Thoracic aorta (tissue), 2 donors: ENCODE results near the gene TMEM39A. TPM values are rescaled to one million over a fixed set of nuclear protein-coding genes. Genes with fewer than 3 reads are reported as not detected.

Experiments used
- ATAC-seq: fragments of 150-250 bp; one replicate; pipeline ENCODE4 v1.8.0; 2017; ENCODE audit warnings: low read depth; ENCODE audit not compliant: insufficient number of reproducible peaks, low FRiP score
- DNase-seq: peaks from one replicate; pipeline ENCODE4 v3.0.0-alpha.2; 2020; ENCODE audit warnings: low spot score
- H3K27ac ChIP-seq, 2 donors: fragments of 200-600 bp; sonication (generic); 1 replicate in 1 of 2; 2 replicates in 1 of 2; pipeline ENCODE4 v1.5.1; 2016; ENCODE audit warnings: mild to moderate bottlenecking in 2 of 2, moderate library complexity in 2 of 2
- H3K27me3 ChIP-seq: fragments of 200-600 bp; sonication (generic); replicated peaks from 2 replicates; pipeline ENCODE4 v1.6.0; 2016; ENCODE audit warnings: mild to moderate bottlenecking; ENCODE audit not compliant: insufficient read depth
- H3K36me3 ChIP-seq: fragments of 200-600 bp; sonication (generic); one replicate; pipeline ENCODE4 v1.5.1; 2016
- H3K4me1 ChIP-seq, 2 donors: fragments of 200-600 bp; sonication (generic); 1 replicate in 1 of 2; 2 replicates in 1 of 2; pipeline versions ENCODE4 v1.5.1 to v1.6.0; 2016; ENCODE audit warnings: low read depth in 2 of 2, mild to moderate bottlenecking in 1 of 2; ENCODE audit not compliant: control insufficient read depth in 1 of 2
- H3K4me3 ChIP-seq: fragments of 200-600 bp; sonication (generic); 2 replicates; pipeline ENCODE4 v1.5.1; 2016; ENCODE audit warnings: mild to moderate bottlenecking
- H3K9me3 ChIP-seq: fragments of 200-600 bp; sonication (generic); 2 replicates; pipeline ENCODE4 v1.5.1; 2016
- total RNA-seq, 2 donors: library from RNA; depleted of rRNA; stranded (reverse); fragments of >200 nt; gene quantifications; one replicate each; pipeline versions ENCODE4 v1.1.0 to v1.2.3, GENCODE V29; 2016
- TF ChIP-seq, protein P1 (sequence below): fragments of 200-600 bp; sonication (generic); IDR thresholded peaks from one replicate; pipeline ENCODE4 v1.5.1; 2019; ENCODE audit warnings: antibody characterized with exemption

Gene TMEM39A
- 10 to 100 TPM; 34.3 to 43.7 TPM for total RNA-seq

DNA sequence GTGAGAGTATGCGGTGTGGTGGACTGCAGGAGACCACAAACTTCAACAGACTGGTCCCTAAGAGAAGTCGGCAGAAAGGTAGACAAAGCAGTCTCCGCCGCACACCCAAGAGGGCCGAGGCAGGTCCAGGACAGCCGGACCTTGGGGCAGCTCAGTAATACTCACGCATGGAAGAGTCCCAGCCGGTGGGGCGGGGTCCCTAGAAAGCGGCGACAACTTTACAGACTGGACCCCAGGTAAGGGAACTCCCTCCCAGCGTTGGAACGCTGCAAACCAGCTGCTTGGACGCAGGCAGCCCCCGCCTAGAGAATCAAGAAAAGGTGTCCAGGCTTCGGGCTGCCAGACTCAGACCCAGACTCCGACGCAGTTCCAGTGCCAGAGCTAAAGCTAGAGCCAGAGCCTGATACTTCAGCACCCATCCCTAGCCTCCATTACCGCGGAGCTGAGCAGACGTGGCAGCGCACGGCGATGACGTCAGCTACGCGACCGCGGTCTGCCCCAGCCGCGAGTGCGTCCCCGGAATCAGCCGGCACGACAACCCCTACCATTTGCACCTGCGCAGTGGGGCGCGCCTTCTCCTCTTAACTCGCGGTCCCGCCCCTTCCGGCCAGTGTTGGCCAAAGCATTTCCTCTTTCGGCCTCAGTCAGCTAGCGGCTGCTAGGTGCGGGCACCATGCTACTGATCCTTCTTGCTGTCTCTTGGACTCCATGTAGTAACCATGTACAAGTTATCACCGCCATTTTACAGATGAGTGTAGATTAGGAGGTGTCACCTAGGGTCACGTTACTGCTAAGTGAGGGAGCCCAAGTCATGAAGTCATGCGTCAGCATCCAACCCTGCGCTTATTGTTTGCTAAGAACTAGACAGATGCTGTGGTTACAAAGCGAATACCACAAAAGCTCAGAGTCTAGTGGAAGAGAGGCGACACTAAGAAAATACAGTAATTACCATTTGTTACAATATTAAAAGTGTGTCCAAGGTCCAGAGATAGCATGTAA is at the start of gene TMEM39A:
TSS of gene TMEM39A (minus strand) at position 445 of the 999 bp plus-strand sequence. CDS start 1,541 bp downstream, outside the sequence.
- peaks cover 24 to 39% of the 10 kb centered on the region in 2 donors for H3K4me1 ChIP-seq
- H3K4me3 ChIP-seq: peak within 1 kb of the TSS; percentile 85
- DNase-seq (peak; percentile 99), ATAC-seq (peak; percentile 96)
- TF ChIP-seq, protein P1, sequence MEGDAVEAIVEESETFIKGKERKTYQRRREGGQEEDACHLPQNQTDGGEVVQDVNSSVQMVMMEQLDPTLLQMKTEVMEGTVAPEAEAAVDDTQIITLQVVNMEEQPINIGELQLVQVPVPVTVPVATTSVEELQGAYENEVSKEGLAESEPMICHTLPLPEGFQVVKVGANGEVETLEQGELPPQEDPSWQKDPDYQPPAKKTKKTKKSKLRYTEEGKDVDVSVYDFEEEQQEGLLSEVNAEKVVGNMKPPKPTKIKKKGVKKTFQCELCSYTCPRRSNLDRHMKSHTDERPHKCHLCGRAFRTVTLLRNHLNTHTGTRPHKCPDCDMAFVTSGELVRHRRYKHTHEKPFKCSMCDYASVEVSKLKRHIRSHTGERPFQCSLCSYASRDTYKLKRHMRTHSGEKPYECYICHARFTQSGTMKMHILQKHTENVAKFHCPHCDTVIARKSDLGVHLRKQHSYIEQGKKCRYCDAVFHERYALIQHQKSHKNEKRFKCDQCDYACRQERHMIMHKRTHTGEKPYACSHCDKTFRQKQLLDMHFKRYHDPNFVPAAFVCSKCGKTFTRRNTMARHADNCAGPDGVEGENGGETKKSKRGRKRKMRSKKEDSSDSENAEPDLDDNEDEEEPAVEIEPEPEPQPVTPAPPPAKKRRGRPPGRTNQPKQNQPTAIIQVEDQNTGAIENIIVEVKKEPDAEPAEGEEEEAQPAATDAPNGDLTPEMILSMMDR: peak; percentile 17
- H3K27ac ChIP-seq: peak within 1 kb of the TSS; percentile 81 to 89
- H3K36me3 ChIP-seq: peaks cover 9% of the 10 kb centered on the region
- H3K9me3 ChIP-seq: no peaks in the 10 kb centered on the region
- no peaks in the 10 kb centered on the region for H3K27me3 ChIP-seq

DNA sequence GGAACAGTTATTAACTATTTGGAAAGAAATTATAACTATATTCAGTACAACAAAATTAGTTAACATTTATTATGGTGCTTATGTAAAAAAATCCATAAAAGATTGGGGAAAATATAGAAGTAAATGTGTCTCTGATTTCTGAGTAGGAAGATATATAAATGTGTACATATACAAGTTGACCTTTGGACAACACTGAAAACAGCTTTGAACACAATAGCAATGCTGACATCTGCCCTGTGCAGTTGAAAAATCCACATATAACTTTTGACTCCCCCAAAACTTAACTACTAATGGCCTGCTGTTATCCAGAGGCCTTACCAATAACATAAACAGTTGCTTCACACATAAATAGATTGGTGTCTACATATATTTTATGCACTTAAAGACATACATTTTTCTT is 47.3 kb upstream of the TMEM39A start:
- ATAC-seq (no peak), DNase-seq (no peak)
- Histone ChIP-seq H3K27me3 (no peaks in the 10 kb centered on the region), H3K27ac (no peak overlapping the region), H3K4me1 (no peaks in the 10 kb centered on the region), H3K36me3 (peaks cover 20% of the 10 kb centered on the region), H3K9me3 (no peaks in the 10 kb centered on the region), H3K4me3 (no peak overlapping the region)
- TF ChIP-seq, protein P1: no peak

DNA sequence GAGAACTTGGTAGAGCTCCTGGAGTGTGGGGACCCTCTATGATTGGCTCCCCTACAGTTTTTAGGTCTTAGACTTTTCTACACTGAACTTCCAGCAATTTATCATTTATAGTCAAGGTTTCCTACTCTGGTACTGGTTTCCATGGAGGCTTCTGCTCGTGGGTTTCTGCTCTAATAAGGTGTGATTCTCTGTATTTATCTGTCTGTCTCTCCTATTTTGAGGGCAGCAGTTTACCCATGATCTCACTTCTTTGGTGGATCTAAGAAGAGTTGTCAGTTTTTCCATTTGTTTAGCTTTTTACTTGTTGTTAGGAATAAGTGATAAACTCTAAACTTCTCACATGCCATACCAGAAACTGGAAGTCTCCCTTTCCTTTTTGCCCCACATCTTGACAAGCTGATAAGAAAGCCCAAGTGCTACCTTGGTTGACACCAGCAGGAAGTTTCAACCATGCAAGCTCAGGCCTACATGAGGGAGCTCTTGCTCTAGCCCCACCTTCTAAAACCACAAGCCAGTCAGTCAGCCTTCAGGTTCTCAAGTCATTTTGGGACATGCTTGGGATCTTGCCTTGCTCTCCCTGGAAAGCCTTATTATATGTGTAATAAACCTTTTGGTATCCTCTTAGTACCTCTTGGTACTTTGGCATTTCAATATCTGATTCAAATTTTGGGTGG is 44.9 kb upstream of the TMEM39A start:
- ATAC-seq (no peak), DNase-seq (no peak)
- H3K4me3 ChIP-seq: no peak overlapping the region
- H3K27ac ChIP-seq: no peak overlapping the region
- H3K36me3 ChIP-seq: peaks cover 22% of the 10 kb centered on the region
- H3K27me3 ChIP-seq: no peaks in the 10 kb centered on the region
- TF ChIP-seq, protein P1: no peak
- H3K4me1 ChIP-seq: no peaks in the 10 kb centered on the region
- no peaks in the 10 kb centered on the region for H3K9me3 ChIP-seq

DNA sequence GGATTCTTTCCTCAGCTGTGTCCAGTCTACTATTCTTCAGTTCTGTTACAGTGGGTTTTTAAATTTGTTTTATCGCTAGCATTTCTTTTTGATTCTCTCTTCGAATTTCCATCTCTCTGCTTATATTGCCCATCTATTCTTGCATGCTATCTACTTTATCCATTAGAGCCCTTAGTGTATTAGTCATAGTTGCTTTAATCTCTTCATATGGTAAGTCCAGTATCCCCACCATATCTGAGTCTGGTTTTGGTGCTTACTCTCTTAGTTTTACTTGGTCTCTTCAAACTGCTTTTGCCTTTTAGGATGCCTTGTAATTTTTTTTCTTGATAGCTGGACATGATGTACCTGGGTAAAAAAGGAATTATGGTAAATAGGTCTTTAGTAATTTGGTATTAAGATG is 44.0 kb upstream of the TMEM39A start:
- ATAC-seq (no peak), DNase-seq (no peak)
- Histone ChIP-seq H3K4me1 (no peaks in the 10 kb centered on the region), H3K27me3 (no peaks in the 10 kb centered on the region), H3K27ac (no peak overlapping the region), H3K9me3 (no peaks in the 10 kb centered on the region), H3K36me3 (peaks cover 16% of the 10 kb centered on the region), H3K4me3 (no peak overlapping the region)
- TF ChIP-seq, protein P1: no peak

GRCh38 chr3:119506631-119507030 is 43.2 kb upstream of the TMEM39A start:
- DNase-seq: no peak
- H3K36me3 ChIP-seq: peaks cover 16% of the 10 kb centered on the region
- TF ChIP-seq, protein P1: no peak

More at GRCh38 chr3:119506631-119507030, 43.2 kb upstream of the TMEM39A start:
- Histone ChIP-seq H3K4me1 (no peaks in the 10 kb centered on the region), H3K27me3 (no peaks in the 10 kb centered on the region), H3K9me3 (no peaks in the 10 kb centered on the region), H3K27ac (no peak overlapping the region), H3K4me3 (no peak overlapping the region)
- no peak for ATAC-seq
